Globus pallidus (tissue), 1 donor: Measurements from ENCODE around the gene GRID2.

ENCODE experiments used
- DNase-seq: peaks from one replicate; pipeline ENCODE4 v3.0.0-alpha.2; 2015; ENCODE audit warnings: low spot score

GRID2 gene

DNA sequence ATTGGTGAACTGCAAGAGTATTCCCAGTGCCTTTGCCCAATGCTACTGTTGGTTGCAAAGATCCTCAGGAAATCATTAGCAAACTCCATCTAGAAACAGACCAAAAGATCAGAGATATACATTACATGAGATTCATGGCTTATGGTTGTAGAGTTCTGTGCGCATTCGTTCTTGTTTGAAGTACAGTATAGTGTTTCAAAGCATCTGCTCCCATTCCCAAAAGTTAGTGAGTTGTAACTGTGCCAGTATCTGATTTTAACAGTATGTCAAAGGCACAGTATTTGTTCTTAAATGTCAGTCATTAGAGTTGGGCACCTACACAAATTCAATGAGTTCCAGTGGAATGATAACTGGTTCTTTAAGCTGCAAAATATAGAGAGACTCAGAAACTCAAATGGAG lies 1210.1 kb downstream of the GRID2 start:
- no peak for DNase-seq

DNA sequence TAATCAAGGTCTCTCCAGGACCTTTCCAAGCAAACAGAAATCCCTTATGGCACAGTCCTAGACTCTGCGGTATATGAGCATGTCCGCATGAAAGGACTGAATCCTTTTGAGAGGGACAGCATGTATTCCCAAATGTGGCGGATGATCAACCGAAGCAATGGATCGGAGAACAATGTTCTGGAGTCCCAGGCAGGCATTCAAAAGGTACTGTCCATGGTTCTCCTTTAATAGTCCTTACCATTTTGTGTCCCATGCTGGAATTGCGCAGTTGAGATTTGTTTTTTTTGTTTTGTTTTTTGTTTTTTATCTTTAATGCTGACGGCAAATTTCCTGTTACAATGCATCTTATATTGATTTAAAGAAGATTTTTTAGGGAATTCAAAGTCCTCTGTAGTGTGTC lies 1211.4 kb downstream of the GRID2 start:
- DNase-seq = no peak

DNA sequence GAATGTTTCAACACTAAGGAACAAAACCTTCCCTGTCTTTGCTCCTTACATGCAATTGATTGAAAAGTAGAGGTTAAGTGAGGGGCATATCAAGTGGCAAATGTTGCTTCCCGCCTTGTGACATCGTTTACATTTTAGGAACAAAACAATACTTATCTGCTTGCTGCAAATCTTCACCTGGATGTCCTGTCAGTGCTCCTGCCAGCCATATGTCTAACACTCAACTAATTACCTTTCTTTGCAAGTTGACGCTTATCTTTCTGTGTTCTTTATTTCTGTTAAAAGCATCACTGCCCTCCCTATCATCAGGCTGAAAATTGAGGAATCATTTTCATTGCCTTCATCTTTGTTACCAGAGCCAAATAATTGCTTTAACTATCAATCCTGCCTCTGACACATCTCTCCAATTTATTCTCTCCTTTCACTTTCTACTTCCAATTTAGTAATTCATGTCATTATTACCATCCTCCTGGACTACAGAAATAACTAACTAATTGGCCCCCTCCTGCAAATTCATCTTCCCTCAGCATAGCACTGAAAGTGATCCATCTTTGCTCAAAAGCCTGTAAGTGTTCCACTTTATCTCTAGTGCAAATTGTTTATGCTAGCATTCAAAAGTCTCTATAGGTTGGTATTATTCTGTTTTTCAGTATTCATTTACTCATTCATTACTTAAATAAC lies 1226.1 kb downstream of the GRID2 start:
- no peak for DNase-seq

DNA sequence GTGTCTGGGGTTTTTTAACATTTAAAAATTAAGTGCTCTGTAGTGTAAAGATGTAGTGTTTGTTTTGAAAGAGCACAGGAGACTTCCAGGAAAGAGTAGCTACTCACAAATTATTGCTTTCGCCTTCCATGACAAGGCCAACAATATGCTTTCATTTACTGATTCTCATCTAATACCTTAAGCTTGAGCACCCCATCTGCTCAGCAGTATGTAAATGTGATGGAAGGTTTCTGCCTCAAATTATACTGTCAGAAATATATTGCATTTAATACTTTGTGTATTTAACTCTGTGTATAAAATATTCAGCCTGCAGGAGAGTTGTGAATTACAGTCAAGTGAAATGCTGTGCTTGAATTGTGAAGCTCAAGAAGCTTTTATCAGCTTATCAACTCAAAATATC lies 1228.5 kb downstream of the GRID2 start:
- no peak for DNase-seq

DNA sequence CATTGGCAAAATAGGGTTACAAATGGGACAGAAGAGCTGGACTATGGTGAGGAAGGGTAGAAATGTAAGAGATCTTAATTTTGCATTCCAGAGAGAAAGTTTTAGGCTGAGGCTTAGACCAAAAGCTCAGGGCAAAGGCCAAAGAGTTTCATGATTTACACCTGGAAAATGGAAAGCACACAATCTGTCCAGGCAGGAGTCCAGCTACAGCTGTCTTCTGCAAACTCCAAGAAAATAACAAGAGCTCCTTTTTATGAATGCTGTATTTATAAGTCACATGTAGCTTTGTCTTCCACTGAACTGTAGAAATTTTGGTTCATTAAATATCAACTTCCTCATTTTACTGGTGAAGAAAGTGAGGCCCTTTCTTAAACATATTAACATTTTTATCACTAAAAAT lies 1236.8 kb downstream of the GRID2 start:
- no peak for DNase-seq

DNA sequence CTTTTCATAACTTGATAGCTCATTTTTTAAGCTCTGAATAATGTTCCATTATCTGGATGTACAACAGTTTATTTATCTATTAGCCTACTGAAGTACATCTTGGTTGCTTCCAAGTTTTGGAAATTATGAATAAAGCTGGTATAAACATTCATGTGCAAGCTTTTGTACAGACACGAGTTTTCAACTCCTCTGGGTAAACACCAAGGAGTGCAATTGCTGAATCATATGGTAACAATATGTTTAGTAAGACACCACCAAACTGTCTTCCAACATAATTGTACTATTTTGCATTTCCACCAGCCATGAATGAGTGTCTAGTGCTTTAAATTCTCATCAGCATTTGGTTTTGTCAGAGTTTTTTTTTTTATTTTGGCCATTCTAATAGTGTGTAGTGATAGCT lies 1258.1 kb downstream of the GRID2 start:
- DNase-seq = no peak

DNA sequence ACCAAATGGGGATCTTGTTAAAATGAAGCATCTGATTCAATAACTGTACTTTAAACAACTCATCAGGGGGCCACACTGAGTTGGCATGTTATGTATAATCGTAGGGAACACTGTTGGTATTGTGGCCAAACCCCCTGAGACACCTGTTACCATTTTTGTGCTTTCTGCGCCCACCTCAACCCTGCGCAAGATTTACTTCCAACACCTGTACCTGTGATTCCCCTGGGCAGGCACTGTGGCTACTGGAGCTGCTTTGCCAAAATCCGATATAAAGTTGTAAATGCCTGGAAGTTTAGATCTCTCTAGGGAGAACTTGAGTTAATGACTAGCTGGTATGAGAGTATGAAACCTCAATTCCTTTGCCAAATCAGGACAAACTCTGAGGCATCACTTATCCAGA lies 1265.0 kb downstream of the GRID2 start:
- no peak for DNase-seq

DNA sequence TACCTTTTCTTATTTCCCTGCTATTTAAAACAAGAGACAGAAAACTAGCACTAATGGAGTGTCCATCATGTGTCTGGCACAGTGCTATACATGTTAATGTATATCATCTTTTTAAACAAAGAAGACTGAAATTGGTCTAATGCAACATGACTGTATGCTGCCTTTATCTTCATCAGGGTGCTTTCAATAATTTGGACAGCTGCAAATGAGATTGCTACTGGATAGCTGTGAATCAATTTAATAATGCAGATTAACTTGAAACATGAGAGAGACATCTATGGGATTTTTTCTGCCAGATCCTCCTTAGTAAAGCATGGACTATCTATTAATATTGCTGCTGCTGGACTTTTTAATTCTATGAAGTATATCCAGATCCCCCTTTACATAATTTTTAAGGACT lies 1269.5 kb downstream of the GRID2 start:
- DNase-seq = no peak

DNA sequence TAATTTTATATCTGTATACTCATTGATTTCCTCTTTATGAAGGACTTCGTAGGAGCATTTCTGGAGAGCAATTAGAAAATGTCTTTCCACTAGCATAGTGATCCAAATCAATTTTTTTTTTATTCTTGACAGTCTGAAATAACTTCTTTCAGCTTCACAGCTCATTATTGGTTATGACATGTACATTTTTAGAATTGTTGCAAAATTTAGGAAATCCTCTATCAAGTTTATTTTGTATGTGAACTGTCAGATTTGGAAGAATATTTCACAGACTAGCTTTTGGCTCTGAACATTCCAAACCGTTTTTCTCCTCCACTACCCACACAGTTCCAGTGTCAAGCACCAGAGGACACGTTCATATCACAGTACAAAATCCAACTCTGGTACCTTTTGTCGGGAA lies 1275.2 kb downstream of the GRID2 start:
- no peak for DNase-seq

DNA sequence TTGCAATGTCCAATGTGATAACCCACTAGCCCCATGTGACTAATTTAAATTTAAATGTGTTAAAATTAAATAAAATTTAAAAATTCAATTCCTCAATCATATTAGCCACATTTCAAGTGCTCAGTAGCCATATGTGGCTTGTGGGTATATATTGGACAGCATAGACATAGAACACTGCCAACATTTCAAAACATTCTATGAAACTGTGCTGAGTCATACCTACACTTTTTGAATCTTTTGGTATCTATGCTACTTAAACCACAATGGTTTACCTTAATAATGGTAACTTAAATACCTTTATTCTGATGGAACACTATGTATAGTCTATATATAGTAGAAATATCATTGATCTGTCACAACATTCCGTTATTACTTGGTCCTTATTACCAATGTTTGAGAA lies 1301.4 kb downstream of the GRID2 start:
- no peak for DNase-seq

DNA sequence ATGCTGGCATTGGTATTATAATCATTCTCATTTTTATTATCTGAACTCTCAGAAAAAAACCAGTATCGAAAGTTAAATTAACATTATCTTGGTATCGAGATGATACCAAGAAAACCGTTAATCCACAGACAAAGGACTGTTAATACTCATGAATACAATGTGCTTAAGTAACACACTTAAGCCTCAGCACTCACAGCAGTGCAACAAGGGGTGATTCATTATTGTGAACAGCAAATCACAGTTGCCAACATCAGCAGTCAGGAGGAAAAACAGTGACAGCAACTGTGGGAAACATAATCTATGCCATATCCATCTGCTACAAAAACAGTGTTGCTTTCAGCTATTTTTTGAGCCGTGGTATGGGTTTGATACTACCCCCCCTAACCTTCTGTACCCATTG lies 1313.8 kb downstream of the GRID2 start:
- peak; percentile 40 for DNase-seq

DNA sequence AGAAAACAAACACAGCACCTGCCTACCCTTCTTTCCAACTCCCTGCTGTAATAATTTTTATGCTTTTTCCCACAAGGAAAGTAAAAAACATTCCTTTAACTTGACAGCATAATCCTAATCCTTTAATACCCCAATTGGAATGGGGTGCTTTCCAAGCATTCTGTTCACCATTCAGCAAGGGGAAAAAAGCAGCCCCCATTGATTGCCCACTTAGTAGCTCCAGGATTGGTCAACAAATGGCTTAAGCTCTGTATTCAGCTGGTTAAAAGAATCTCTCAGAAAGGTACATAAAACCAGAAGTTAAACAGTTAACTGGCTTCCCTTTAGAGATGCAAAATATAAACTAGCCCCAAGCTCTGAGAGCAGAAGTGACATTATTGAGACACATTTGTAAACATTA lies 1330.0 kb downstream of the GRID2 start:
- no peak for DNase-seq

DNA sequence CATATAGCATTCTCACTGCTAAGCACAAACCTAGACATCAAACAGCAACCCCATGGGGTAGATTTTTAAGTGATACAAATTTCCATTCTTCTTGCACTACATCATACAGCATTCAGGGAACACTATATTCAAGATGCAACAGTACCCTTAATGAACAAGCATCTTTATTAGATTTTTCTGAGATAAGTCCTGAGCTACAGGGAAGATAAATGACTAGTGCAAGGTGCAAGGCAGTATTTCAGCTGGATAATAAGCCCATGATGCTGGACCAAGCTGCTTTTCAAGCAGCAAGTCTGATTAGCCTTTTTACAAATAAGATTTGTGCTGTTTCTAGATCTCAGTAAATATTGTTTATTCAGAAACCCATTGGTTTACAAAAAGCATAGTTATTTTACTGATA lies 1332.2 kb downstream of the GRID2 start:
- no peak for DNase-seq

DNA sequence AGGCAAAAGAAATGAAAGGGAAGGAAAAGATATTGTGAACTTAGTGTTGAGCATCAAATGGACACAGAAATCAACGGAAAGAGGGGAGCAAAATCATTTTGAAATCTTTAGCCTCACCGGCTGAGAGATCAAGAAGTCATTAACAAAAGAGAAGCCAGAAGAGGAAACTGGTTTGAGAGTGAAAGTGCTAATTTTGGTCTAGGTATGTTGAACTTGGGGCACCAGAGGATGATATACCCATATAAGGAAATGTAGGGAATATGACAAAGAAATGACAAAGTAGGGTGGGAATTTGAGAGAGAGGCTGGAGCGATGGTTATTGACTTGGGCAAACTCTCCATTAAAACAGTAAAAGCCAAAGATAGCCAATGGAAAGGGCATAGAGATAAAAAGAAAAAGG lies 1341.4 kb downstream of the GRID2 start:
- no peak for DNase-seq

DNA sequence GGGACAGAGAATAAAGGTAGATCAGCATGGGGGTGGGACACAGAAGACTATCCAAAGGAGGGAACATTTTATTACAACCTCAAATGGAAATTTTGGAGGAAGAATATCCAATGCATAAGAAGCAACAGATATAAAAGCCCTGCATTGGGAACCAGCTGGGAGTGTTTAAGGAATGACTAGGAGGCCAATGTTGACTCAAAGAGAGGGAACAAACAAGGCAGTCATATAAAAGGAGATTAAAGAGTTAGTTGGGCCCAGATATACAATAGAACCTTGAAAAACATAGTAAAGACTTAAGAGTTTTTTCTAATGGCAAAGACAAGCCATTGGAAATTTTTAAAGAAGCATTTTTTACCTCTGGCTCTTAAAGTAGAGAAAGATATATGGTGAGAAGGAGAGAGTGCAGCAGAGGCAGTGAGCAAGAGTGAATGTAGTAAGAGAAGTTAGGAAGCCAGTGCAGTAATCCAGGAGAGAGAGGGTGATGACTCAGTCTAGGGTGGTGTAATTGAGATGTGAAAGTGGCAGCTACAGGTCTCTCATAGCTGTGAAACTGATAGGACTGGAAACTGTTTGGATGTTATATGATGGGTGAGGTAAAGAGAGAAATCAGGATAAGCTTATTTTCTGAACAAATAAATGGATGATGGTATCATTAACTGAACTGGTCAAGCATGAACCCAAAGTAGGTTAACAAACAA lies 1342.6 kb downstream of the GRID2 start:
- no peak for DNase-seq

DNA sequence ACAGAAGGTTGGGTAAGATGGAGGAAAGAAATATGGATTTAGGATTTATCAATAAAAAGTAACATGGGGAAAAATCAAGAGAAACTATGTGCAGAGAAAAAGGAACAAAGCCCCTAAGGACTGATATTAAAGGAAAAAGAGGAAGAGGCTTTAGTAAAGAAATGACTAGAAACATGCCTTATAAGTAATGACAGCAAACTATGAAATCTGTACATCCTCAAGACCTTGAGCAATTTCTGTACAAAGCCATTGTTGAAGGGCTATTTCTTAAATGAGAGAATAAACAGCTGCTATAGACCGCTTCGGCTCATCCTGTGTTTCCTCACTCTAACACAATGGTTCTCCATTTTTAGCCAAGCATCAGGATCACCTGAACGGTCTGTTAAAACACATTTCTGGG lies 1344.5 kb downstream of the GRID2 start:
- DNase-seq = no peak

DNA sequence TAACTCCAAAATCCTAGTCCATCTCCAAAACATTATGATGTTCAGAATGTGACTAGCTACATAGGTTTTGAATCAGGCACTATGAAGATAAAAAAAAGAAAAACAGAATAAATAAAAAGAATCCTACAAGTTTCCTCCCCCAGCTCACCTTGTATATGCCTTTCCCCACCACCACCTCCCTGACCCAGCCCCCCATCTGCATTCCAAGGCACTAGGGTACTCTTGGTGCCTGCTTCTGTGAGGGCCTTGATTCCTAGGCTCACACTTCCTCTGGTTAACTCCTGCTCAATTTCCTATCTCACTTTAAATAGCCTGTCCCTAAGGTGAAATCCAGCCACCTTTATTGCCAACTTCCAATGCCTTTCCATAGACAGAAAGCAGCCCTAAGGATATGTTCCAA lies 1346.1 kb downstream of the GRID2 start:
- no peak for DNase-seq

DNA sequence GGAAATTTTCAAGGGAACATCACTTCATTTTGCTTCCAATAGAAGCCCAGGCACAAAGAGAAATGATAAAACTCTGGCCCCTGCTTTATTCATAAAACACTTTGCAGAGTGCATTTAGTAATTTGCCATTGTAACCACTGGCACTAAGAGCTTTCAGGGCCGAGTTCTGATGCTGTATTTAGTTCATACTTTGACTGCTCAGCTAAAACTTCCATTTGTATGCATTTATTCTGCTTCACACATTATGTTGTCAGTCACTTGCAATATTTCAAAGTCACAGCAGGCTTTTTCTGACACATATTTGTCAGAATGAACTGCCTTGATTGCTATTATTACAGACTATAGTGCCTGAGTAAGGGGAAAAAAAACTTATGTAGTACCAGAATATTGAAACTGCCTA lies 1350.4 kb downstream of the GRID2 start:
- no peak for DNase-seq

DNA sequence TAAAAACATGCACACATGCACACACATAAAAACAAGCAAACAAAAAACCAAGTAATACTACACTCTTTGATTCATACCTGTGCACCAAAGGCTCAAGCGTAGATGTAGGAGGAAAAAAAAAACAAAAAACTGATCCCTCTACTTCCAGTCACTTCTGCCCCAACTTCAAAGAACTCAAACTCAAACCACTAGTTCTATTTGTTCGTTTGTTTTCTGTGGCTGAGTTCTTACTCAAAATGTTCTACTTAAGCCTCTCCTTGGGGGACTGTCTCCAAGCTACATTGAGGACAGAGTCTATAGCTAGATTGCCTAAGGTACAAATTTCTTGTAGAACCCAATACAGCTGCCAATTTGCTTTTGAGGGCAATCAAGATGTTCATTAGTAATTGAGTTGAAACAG lies 1353.8 kb downstream of the GRID2 start:
- peak; percentile 5 for DNase-seq

DNA sequence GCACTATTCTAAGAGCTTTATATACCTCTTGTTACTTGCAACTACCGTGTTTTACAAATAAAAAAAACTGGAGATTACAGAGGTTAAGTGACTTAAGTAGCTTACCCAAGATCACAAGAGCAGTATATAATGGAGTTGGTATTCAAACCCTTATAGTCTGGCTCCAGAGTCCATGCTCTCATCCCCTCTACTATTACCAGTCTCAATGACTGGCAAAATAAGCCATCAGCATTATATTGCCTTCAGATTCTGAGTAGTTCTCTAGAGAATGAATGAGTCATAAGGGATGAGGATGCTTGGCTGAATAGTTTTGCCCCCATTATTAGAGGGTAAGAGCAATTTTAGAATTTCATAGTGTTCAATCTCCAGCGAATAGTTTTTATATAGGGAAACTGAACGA lies 1354.7 kb downstream of the GRID2 start:
- DNase-seq = no peak

DNA sequence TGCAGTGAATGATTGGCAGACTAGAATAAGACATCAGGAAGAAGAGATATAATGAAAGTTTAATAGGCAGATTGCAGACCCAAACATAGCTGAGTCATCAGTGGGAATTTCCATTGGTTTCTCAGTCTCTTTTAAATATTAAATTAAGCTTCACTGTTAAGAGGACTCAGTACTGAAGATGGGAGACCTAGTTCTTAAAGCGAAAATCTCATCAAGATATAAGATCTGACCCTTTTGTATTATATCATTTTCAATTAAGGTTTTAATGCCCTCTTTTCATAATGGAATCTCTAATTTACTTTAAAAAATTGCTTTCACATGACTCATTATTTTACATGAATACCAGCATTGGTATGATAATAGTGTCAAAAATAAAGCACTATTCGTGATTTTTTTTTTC lies 1355.9 kb downstream of the GRID2 start:
- DNase-seq = no peak

DNA sequence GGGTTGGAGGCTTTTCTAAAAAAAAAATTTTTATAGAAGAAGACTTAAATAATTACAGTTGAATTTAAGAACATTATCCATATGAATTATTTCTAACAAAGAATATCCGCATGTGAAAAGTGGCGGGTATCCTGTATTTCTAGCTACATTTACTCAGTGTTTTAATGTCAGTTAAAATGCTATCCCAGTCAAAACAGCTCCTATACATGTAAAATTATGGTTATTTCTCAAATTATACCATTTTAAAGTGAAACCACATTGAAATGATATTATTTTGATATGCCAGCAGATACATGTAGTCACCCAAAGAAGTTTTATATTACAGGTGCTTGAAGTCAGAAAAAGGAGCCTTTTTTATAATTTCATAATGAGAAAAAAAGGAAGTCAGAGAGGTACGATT lies 1356.3 kb downstream of the GRID2 start:
- DNase-seq = no peak

DNA sequence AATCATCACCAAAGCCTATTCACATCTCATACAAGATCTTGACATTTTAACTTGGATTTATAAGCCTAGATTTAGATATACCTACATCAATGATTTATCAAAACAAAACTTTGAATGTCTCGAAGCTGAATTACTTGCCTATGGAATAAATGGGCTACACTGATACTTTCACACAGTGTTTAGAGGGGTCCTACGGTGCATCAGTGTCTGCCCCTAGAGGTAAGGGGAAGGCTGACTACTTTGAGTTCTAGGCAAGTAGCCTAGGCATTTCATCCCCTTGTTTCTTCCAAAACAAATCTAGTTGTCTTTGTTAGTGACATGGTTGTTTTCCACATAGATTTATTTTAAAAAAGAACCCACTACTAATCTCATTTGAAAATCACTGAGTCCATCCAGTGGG lies 1366.7 kb downstream of the GRID2 start:
- DNase-seq = no peak

DNA sequence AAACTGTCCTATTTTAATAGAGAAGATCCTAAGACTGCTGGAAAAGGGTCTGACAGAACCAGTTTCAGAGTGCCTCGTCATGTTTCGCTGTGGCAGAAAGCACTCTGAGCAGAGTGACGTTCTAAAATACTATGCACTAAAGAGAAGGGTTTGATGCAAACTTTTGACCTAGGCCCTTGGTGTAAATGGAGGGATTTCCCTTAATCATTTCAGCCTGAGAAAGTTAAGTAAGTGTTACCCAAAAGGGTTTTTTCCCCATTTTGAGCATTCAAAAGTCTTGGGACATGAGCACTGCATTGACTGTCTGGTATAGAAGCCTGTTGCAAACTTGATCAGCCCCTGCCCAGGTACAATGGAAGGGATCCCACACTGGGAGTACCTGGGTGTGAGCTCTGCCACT lies 1367.3 kb downstream of the GRID2 start:
- no peak for DNase-seq
